Kidney (tissue), 14 donors: ENCODE results near the gene RPL36AL. TPM values are rescaled to one million over a fixed set of nuclear protein-coding genes. Genes with fewer than 3 reads are reported as not detected.

Experiments used
- DNase-seq, 5 donors: peaks; one replicate each; pipeline ENCODE4 v3.0.0-alpha.2; 2013 to 2020
- FAIRE-seq: peaks from 2 replicates; lab custom pipeline; 2012; peaks lifted over from hg19 to GRCh38; lab: Jason Lieb, UNC
- H3K27ac ChIP-seq, 2 donors: one replicate each; pipeline ENCODE4 v1.7.0; 2013; ENCODE audit warnings: low read depth in 2 of 2, low read length in 2 of 2, inconsistent platforms in 1 of 2
- H3K27me3 ChIP-seq: one replicate; pipeline ENCODE4 v1.7.1; 2013; ENCODE audit warnings: low read length, inconsistent platforms; ENCODE audit not compliant: control insufficient read depth, insufficient read depth
- H3K36me3 ChIP-seq, 3 donors: one replicate each; pipeline versions ENCODE4 v1.7.0 to v1.7.1; 2013; ENCODE audit warnings: low read length in 3 of 3, control low read depth in 1 of 3, inconsistent platforms in 1 of 3; ENCODE audit not compliant: insufficient read depth in 3 of 3, control insufficient read depth in 2 of 3
- H3K4me1 ChIP-seq, 3 donors: one replicate each; pipeline versions ENCODE4 v1.7.0 to v1.7.1; 2013; ENCODE audit warnings: low read length in 3 of 3, inconsistent platforms in 1 of 3, low read depth in 1 of 3; ENCODE audit not compliant: control insufficient read depth in 2 of 3, insufficient read depth in 2 of 3
- H3K4me3 ChIP-seq, 3 donors: one replicate each; pipeline versions ENCODE4 v1.7.0 to v1.8.1; 2013; ENCODE audit warnings: low read length in 3 of 3, control low read depth in 1 of 3, inconsistent platforms in 1 of 3
- H3K9ac ChIP-seq, 3 donors: one replicate each; pipeline versions ENCODE4 v1.7.0 to v1.7.1; 2013; ENCODE audit warnings: low read length in 3 of 3, control low read depth in 1 of 3, inconsistent platforms in 1 of 3
- H3K9me3 ChIP-seq, 3 donors: one replicate each; pipeline versions ENCODE4 v1.7.0 to v1.7.1; 2013; ENCODE audit warnings: low read length in 3 of 3, control low read depth in 1 of 3, inconsistent platforms in 1 of 3; ENCODE audit not compliant: control insufficient read depth in 2 of 3, insufficient read depth in 1 of 3
- CTCF ChIP-seq: IDR thresholded peaks from 3 replicates; pipeline ENCODE4 v1.5.1; 2012; ENCODE audit warnings: mild to moderate bottlenecking, moderate library complexity, borderline replicate concordance; ENCODE audit not compliant: insufficient read depth; ENCODE audit errors: extremely low read depth
- intact Hi-C: fragments of 100-400 bp; cut with DNase I; formaldehyde crosslinking; loops from one replicate; pipeline ENCODE4 v1.11.1; 2022
- polyA plus RNA-seq: library from polyadenylated mRNA; stranded (reverse); fragments of 350-450 nt; fragmentation: Illumina TruSeq; extraction: RNeasy Lipid Tissue Mini Kit (QIAGEN cat#74804); gene quantifications from one replicate; pipeline ENCODE4 v1.2.3, GENCODE V29; 2014; ENCODE audit warnings: low read depth, low replicate concordance; ENCODE audit not compliant: insufficient read depth
- total RNA-seq: library from RNA; stranded (reverse); fragmentation: NEBNext Ultra II Directional; extraction: Animal tissue kit (Norgen Biotek cat#: 25700); gene quantifications from one replicate; pipeline ENCODE4 v1.2.1, GENCODE V29; 2021
- donor health status: control.
- donor health status: control.
- donor health status: control.
- donor health status: control.
- donor health status: control.
- donor health status: DM: yes; HTN: yes; CAD: no.
- donor health status: Normal renal cell carcinoma (clear cell type).

The RPL36AL gene
- total and polyA plus RNA-seq, 2 donors from 2014 or later = 157 to 455 TPM

- Histone ChIP-seq H3K4me1 (peaks cover 0 to 33% (median 15%) of the 10 kb centered on the region in 3 donors), H3K4me3 (no peak overlapping the region), H3K36me3 (peaks cover 0 to 2% (median 0%) of the 10 kb centered on the region in 3 donors), H3K9ac (no peak overlapping the region), H3K9me3 (no peaks in the 10 kb centered on the region), H3K27me3 (no peaks in the 10 kb centered on the region), H3K27ac (peak overlapping the region; percentile 32 to 60)
- TF ChIP-seq CTCF = no peak
- FAIRE-seq = no peak
- DNase-seq = no peak
- intact Hi-C loops = no loop called here
Measured at GRCh38 chr14:49640540-49641417, 20.4 kb upstream of the RPL36AL start.

- Histone ChIP-seq H3K27me3 (no peaks in the 10 kb centered on the region), H3K4me3 (no peak overlapping the region), H3K36me3 (peaks cover 0 to 2% (median 0%) of the 10 kb centered on the region in 3 donors), H3K9ac (no peak overlapping the region), H3K4me1 (peaks cover 0 to 33% (median 17%) of the 10 kb centered on the region in 3 donors), H3K27ac (no peak overlapping the region), H3K9me3 (no peaks in the 10 kb centered on the region)
- FAIRE-seq (no peak), DNase-seq (no peak)
- no peak for TF ChIP-seq CTCF
- intact Hi-C loops = no loop called here
Measured at GRCh38 chr14:49637534-49638078, 17.2 kb upstream of the RPL36AL start.

- Histone ChIP-seq H3K27me3 (no peaks in the 10 kb centered on the region), H3K4me3 (no peak overlapping the region), H3K9me3 (no peaks in the 10 kb centered on the region), H3K9ac (no peak overlapping the region), H3K27ac (no peak overlapping the region), H3K36me3 (peaks cover 0 to 2% (median 0%) of the 10 kb centered on the region in 3 donors), H3K4me1 (peaks cover 0 to 29% (median 13%) of the 10 kb centered on the region in 3 donors)
- DNase-seq (no peak), FAIRE-seq (no peak)
- intact Hi-C loops = no loop called here
- no peak for TF ChIP-seq CTCF
Measured at GRCh38 chr14:49636866-49637265, 16.4 kb upstream of the RPL36AL start.
